ENCODE measurements around the gene SPRED1. TPM values are rescaled to one million over a fixed set of nuclear protein-coding genes. Genes with fewer than 3 reads are reported as not detected.

Gene SPRED1
- polyA plus RNA-seq = 0.14 TPM

GRCh38 chr15:38252481-38253350 is at the start of gene SPRED1:
SPRED1 (plus strand) TSS chr15:38252836; CDS start chr15:38253186, 350 bp downstream.
- peaks cover 20 to 24% (median 22%) of the 10 kb centered on the region in 3 donors for H3K4me1 Mint-ChIP-seq
- peak within 1 kb of the TSS; percentile 82 to 96 (median 93) for H3K27ac Mint-ChIP-seq
- no peaks in the 10 kb centered on the region for H3K9me3 Mint-ChIP-seq
- no peaks in the 10 kb centered on the region for H3K36me3 Mint-ChIP-seq
- peaks cover 5% of the 10 kb centered on the region for H3K27me3 Mint-ChIP-seq
- H3K4me3 Mint-ChIP-seq = peak within 1 kb of the TSS; percentile 85 to 98 (median 91)

GRCh38 chr15:38205526-38206272 is 46.9 kb upstream of the SPRED1 start:
- Mint-ChIP-seq H3K4me1 (no peaks in the 10 kb centered on the region), H3K27me3 (peaks cover 4% of the 10 kb centered on the region), H3K4me3 (no peak overlapping the region), H3K9me3 (peaks cover 0 to 3% (median 1%) of the 10 kb centered on the region in 3 donors), H3K36me3 (no peaks in the 10 kb centered on the region), H3K27ac (no peak overlapping the region)

- peaks cover 4% of the 10 kb centered on the region for H3K27me3 Mint-ChIP-seq
- H3K36me3 Mint-ChIP-seq = no peaks in the 10 kb centered on the region
- peaks cover 0 to 3% (median 1%) of the 10 kb centered on the region in 3 donors for H3K9me3 Mint-ChIP-seq
- H3K4me3 Mint-ChIP-seq = no peak overlapping the region
- no peaks in the 10 kb centered on the region for H3K4me1 Mint-ChIP-seq
- H3K27ac Mint-ChIP-seq = no peak overlapping the region
Measured at GRCh38 chr15:38207621-38208020, 45.0 kb upstream of the SPRED1 start.

DNA sequence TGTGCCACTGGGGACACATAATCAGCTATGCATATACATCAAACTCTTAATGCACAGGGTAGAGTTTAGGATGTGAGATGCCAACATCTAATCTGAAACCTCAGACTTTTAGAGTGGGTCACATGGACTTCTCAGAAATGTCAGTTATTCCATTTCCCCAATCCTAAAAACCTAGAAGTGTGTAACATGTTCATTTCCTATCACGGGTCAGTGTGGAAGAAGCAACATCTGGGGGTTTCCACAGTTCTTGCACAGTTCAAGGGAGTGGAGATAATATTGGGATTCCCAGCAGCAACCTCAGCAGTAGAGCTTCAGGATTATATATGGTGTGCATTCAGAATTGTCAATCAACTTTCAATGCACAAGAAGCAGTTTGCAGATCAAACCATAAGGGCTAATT is 44.4 kb upstream of the SPRED1 start:
- H3K27ac Mint-ChIP-seq = no peak overlapping the region
- no peak overlapping the region for H3K4me3 Mint-ChIP-seq
- peaks cover 0 to 3% (median 1%) of the 10 kb centered on the region in 3 donors for H3K9me3 Mint-ChIP-seq
- no peaks in the 10 kb centered on the region for H3K4me1 Mint-ChIP-seq
- H3K27me3 Mint-ChIP-seq = peaks cover 4% of the 10 kb centered on the region
- no peaks in the 10 kb centered on the region for H3K36me3 Mint-ChIP-seq

DNA sequence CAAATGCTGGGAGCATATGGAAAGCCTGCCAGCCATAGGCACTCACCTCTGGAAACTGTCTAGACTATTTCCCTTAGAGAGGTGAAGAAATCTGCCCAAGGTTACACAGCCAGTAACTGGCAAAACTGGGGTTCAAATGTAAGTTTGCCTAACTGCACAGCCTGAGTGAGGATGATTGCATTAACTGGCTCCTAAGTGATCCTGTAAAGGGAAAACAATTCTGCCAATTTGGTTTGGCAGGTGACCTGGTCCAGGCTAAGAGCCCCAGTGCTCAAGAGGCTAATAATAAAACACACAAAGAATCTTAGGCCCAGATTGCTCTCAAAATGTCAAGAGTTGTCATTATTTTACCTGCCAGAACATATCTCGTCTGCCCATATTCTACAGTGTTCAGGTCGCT is 43.9 kb upstream of the SPRED1 start:
- Mint-ChIP-seq H3K4me3 (no peak overlapping the region), H3K27me3 (peaks cover 2% of the 10 kb centered on the region), H3K36me3 (no peaks in the 10 kb centered on the region), H3K9me3 (peaks cover 0 to 1% (median under 1%) of the 10 kb centered on the region in 3 donors), H3K27ac (no peak overlapping the region), H3K4me1 (no peaks in the 10 kb centered on the region)

GRCh38 chr15:38211249-38211648 is 41.4 kb upstream of the SPRED1 start:
- Mint-ChIP-seq H3K4me1 (no peaks in the 10 kb centered on the region), H3K27me3 (peaks cover 1% of the 10 kb centered on the region), H3K36me3 (no peaks in the 10 kb centered on the region), H3K4me3 (no peak overlapping the region), H3K9me3 (no peaks in the 10 kb centered on the region), H3K27ac (no peak overlapping the region)

DNA sequence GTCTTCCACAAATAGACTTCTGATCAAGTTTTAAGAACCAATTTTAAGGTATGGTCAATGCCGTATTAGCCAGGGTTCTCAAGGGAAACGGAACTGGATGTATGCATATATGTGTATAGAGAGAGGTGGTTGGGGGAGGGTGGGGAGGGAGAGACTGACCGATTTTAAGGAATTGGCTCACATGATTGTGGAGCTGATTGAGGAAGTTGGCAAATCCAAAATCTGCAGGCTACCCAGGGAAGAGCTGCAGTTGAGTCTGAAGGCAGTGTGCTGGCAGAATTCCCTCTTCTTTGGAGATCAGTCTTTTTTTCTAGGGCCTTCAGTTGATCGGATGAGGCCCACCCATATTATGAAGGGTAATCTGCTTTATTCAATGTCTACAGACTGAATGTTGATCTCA is 40.8 kb upstream of the SPRED1 start:
- no peak overlapping the region for H3K27ac Mint-ChIP-seq
- peaks cover 3% of the 10 kb centered on the region for H3K27me3 Mint-ChIP-seq
- H3K9me3 Mint-ChIP-seq = no peaks in the 10 kb centered on the region
- no peak overlapping the region for H3K4me3 Mint-ChIP-seq
- H3K36me3 Mint-ChIP-seq = no peaks in the 10 kb centered on the region
- no peaks in the 10 kb centered on the region for H3K4me1 Mint-ChIP-seq

GRCh38 chr15:38212729-38213351 is 39.8 kb upstream of the SPRED1 start:
- no peak overlapping the region for H3K4me3 Mint-ChIP-seq
- no peaks in the 10 kb centered on the region for H3K4me1 Mint-ChIP-seq
- peaks cover 2% of the 10 kb centered on the region for H3K27me3 Mint-ChIP-seq
- no peaks in the 10 kb centered on the region for H3K36me3 Mint-ChIP-seq
- no peak overlapping the region for H3K27ac Mint-ChIP-seq
- no peaks in the 10 kb centered on the region for H3K9me3 Mint-ChIP-seq

GRCh38 chr15:38213356-38213755 is 39.3 kb upstream of the SPRED1 start:
- Mint-ChIP-seq H3K36me3 (no peaks in the 10 kb centered on the region), H3K4me3 (no peak overlapping the region), H3K27me3 (peaks cover 2% of the 10 kb centered on the region), H3K27ac (no peak overlapping the region), H3K4me1 (no peaks in the 10 kb centered on the region), H3K9me3 (no peaks in the 10 kb centered on the region)

GRCh38 chr15:38215707-38216106 is 36.9 kb upstream of the SPRED1 start:
- no peaks in the 10 kb centered on the region for H3K36me3 Mint-ChIP-seq
- H3K27ac Mint-ChIP-seq = no peak overlapping the region

DNA sequence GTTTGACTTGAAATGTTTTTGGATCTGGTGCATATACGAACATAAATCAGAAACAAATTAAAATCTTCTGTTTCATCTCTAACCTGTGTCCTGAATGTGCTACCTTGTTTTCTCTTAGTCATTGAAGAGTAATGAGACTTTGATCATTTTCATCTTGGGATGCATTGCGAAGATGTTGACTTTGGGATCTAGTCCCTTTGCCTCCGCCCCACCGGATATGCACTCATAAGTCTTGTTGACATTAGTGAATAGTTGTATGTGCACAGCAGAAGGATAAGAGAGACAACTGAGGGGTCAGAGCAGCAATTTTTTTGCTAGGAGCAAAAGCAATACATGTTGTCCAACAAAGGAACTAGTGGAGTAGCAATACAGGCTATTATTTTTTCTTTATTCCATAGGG is 35.9 kb upstream of the SPRED1 start:
- peak overlapping the region in 1 of 3 donors; percentile 49 for H3K27ac Mint-ChIP-seq
- H3K27me3 Mint-ChIP-seq = peaks cover 2% of the 10 kb centered on the region
- no peaks in the 10 kb centered on the region for H3K4me1 Mint-ChIP-seq

More at GRCh38 chr15:38215707-38216106, 36.9 kb upstream of the SPRED1 start:
- Mint-ChIP-seq H3K27me3 (peaks cover 2% of the 10 kb centered on the region), H3K4me3 (no peak overlapping the region), H3K4me1 (no peaks in the 10 kb centered on the region), H3K9me3 (no peaks in the 10 kb centered on the region)

GRCh38 chr15:38217191-38217595 is 35.4 kb upstream of the SPRED1 start:
- Mint-ChIP-seq H3K36me3 (no peaks in the 10 kb centered on the region), H3K4me3 (no peak overlapping the region), H3K9me3 (no peaks in the 10 kb centered on the region), H3K27ac (no peak overlapping the region), H3K4me1 (no peaks in the 10 kb centered on the region), H3K27me3 (peaks cover 2% of the 10 kb centered on the region)

More for the DNA sequence above, 35.9 kb upstream of the SPRED1 start:
- Mint-ChIP-seq H3K9me3 (no peaks in the 10 kb centered on the region), H3K4me3 (no peak overlapping the region), H3K36me3 (no peaks in the 10 kb centered on the region)

- no peak overlapping the region for H3K4me3 Mint-ChIP-seq
- peaks cover 2% of the 10 kb centered on the region for H3K27me3 Mint-ChIP-seq
- no peaks in the 10 kb centered on the region for H3K36me3 Mint-ChIP-seq
- no peak overlapping the region for H3K27ac Mint-ChIP-seq
- no peaks in the 10 kb centered on the region for H3K9me3 Mint-ChIP-seq
- no peaks in the 10 kb centered on the region for H3K4me1 Mint-ChIP-seq
Measured at GRCh38 chr15:38217788-38218609, 34.6 kb upstream of the SPRED1 start.

GRCh38 chr15:38220606-38221273 is 31.9 kb upstream of the SPRED1 start:
- Mint-ChIP-seq H3K4me1 (no peaks in the 10 kb centered on the region), H3K27me3 (peaks cover 2% of the 10 kb centered on the region), H3K4me3 (no peak overlapping the region), H3K36me3 (no peaks in the 10 kb centered on the region), H3K27ac (no peak overlapping the region), H3K9me3 (no peaks in the 10 kb centered on the region)
